Tibial nerve (tissue), 3 donors: ENCODE measurements around the gene CHORDC1.

Experiments used
- POLR2A ChIP-seq, 2 donors: fragments of 450-650 bp; IDR thresholded peaks; one replicate each; pipeline ENCODE4 v1.6.1; 2017; ENCODE audit warnings: antibody characterized with exemption in 2 of 2, mild to moderate bottlenecking in 2 of 2, moderate library complexity in 2 of 2
- TF ChIP-seq, protein P1 (sequence below), 5 experiments: fragments of 200-600 bp in 3 of 5; fragments of 450-650 bp in 2 of 5; sonication (generic) in 3 of 5; IDR thresholded peaks; one replicate each; pipeline ENCODE4 v1.5.1; 2016 to 2019; ENCODE audit warnings: antibody characterized with exemption in 5 of 5, mild to moderate bottlenecking in 3 of 5, moderate library complexity in 2 of 5

GRCh38 chr11:90204832-90205646, 17.8 kb downstream of the CHORDC1 start:
- no peak for TF ChIP-seq POLR2A (IDR thresholded peaks at IDR 0.05)
- TF ChIP-seq, protein P1, sequence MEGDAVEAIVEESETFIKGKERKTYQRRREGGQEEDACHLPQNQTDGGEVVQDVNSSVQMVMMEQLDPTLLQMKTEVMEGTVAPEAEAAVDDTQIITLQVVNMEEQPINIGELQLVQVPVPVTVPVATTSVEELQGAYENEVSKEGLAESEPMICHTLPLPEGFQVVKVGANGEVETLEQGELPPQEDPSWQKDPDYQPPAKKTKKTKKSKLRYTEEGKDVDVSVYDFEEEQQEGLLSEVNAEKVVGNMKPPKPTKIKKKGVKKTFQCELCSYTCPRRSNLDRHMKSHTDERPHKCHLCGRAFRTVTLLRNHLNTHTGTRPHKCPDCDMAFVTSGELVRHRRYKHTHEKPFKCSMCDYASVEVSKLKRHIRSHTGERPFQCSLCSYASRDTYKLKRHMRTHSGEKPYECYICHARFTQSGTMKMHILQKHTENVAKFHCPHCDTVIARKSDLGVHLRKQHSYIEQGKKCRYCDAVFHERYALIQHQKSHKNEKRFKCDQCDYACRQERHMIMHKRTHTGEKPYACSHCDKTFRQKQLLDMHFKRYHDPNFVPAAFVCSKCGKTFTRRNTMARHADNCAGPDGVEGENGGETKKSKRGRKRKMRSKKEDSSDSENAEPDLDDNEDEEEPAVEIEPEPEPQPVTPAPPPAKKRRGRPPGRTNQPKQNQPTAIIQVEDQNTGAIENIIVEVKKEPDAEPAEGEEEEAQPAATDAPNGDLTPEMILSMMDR (IDR thresholded peaks at IDR 0.05), result peak; percentile 63 to 95 (median 77)
